Measurements from ENCODE around the gene TF.

The TF gene

GRCh38 chr3:133803469-133803868, 57.3 kb downstream of the TF start:
- peaks cover 11% of the 10 kb centered on the region for H3K36me3 ChIP-seq
- no peak for TF ChIP-seq CTCF (IDR thresholded peaks at IDR 0.05; ENCODE audit: low read depth, low read length)
- H3K9me3 ChIP-seq = no peaks in the 10 kb centered on the region
- H3K4me1 ChIP-seq = no peaks in the 10 kb centered on the region
- H3K27me3 ChIP-seq = peaks cover under 1% of the 10 kb centered on the region; the same call in 1 of the 2 replicates
- DNase-seq = no peak
- H3K4me3 ChIP-seq (ENCODE audit: low read depth, low read length) = no peak overlapping the region

GRCh38 chr3:133804896-133805295, 58.7 kb downstream of the TF start:
- no peak for DNase-seq
- Histone ChIP-seq H3K4me1 (no peaks in the 10 kb centered on the region), H3K4me3 (ENCODE audit: low read depth, low read length) (peak overlapping the region; percentile 95)

GRCh38 chr3:133805384-133805701, 59.1 kb downstream of the TF start:
- H3K4me3 ChIP-seq (ENCODE audit: low read depth, low read length) = peak overlapping the region; percentile 95
- H3K4me1 ChIP-seq = no peaks in the 10 kb centered on the region
- no peak for TF ChIP-seq CTCF (IDR thresholded peaks at IDR 0.05; ENCODE audit: low read depth, low read length)
- no peaks in the 10 kb centered on the region for H3K9me3 ChIP-seq
- no peak for DNase-seq
- no peaks in the 10 kb centered on the region for H3K27me3 ChIP-seq
- H3K36me3 ChIP-seq = peaks cover 21% of the 10 kb centered on the region

More at GRCh38 chr3:133804896-133805295, 58.7 kb downstream of the TF start:
- Histone ChIP-seq H3K27me3 (no peaks in the 10 kb centered on the region), H3K9me3 (no peaks in the 10 kb centered on the region), H3K36me3 (peaks cover 18% of the 10 kb centered on the region)
- no peak for TF ChIP-seq CTCF (IDR thresholded peaks at IDR 0.05; ENCODE audit: low read depth, low read length)

GRCh38 chr3:133805702-133806475, 59.7 kb downstream of the TF start, which contains the start of gene SRPRB:
TSS of gene SRPRB (plus strand) at chr3:133805815. CDS start at chr3:133805849, 34 bp downstream.
- Histone ChIP-seq H3K4me1 (no peaks in the 10 kb centered on the region), H3K36me3 (peaks cover 26% of the 10 kb centered on the region), H3K27me3 (no peaks in the 10 kb centered on the region), H3K4me3 (ENCODE audit: low read depth, low read length) (peak within 1 kb of the TSS; percentile 95), H3K9me3 (no peaks in the 10 kb centered on the region)
- TF ChIP-seq CTCF (IDR thresholded peaks at IDR 0.05; ENCODE audit: low read depth, low read length) = no peak
- DNase-seq = peak; percentile 97

- Histone ChIP-seq H3K4me1 (no peaks in the 10 kb centered on the region), H3K4me3 (ENCODE audit: low read depth, low read length) (no peak overlapping the region), H3K9me3 (no peaks in the 10 kb centered on the region), H3K36me3 (peaks cover 70% of the 10 kb centered on the region), H3K27me3 (no peaks in the 10 kb centered on the region)
- no peak for DNase-seq
- no peak for TF ChIP-seq CTCF (IDR thresholded peaks at IDR 0.05; ENCODE audit: low read depth, low read length)
Measured at GRCh38 chr3:133812872-133813271, 66.7 kb downstream of the TF start.

GRCh38 chr3:133815386-133815785, 69.2 kb downstream of the TF start:
- peaks cover 77% of the 10 kb centered on the region for H3K36me3 ChIP-seq
- TF ChIP-seq CTCF (IDR thresholded peaks at IDR 0.05; ENCODE audit: low read depth, low read length) = no peak

More at GRCh38 chr3:133815386-133815785, 69.2 kb downstream of the TF start:
- H3K4me1 ChIP-seq = no peaks in the 10 kb centered on the region
- no peak overlapping the region for H3K4me3 ChIP-seq (ENCODE audit: low read depth, low read length)
- no peaks in the 10 kb centered on the region for H3K27me3 ChIP-seq
- no peak for DNase-seq
- no peaks in the 10 kb centered on the region for H3K9me3 ChIP-seq

Data from BE2C (cell line).